ENCODE data around the gene CTU2. TPM values are rescaled to one million over a fixed set of nuclear protein-coding genes. Genes with fewer than 3 reads are reported as not detected.

Gene CTU2
- total and polyA plus RNA-seq, 2 of the 8 experiments (the other 6 are each of a cell fraction or from before 2014, with no cell fraction given), result 32.7 to 42.9 TPM

DNA sequence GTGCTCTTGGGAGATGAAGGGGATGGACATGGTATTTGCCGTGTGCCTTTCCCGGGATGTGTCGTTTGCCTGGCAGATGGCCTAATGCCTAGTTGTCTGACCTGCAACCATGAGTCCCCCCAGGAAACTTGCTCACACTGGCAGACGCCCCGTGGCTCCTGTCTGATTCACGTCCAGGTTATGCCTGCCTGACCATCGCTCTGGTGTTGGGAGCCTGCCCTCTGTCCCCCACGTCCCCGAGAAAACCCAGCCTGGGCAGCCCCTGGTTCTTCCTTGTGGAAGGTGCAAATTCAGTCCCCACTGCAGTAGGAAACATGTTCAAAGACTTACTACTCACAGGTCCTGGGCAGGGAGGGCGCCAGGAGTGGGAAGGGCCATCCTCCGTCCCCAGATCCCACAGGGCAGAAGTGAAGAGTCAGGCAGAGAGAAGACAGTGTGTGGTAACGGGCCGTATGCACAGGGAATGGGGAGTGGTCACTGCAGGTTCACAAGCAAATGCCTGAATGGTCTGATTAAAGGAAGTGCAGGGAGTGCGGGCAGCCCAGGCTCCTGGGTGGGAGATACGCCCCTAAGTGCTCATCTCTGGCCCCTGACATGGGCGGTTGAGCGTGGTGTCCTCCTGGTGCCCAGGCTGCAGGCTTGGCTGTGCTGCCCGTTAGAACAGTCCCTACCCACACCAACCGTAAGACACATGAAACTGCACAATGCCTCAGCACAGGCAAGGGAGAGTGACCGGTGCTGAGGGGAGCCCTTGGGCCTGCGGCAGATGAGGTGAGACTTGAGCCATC lies 15.8 kb upstream of the CTU2 start (continued):
- TF ChIP-seq, protein P1, sequence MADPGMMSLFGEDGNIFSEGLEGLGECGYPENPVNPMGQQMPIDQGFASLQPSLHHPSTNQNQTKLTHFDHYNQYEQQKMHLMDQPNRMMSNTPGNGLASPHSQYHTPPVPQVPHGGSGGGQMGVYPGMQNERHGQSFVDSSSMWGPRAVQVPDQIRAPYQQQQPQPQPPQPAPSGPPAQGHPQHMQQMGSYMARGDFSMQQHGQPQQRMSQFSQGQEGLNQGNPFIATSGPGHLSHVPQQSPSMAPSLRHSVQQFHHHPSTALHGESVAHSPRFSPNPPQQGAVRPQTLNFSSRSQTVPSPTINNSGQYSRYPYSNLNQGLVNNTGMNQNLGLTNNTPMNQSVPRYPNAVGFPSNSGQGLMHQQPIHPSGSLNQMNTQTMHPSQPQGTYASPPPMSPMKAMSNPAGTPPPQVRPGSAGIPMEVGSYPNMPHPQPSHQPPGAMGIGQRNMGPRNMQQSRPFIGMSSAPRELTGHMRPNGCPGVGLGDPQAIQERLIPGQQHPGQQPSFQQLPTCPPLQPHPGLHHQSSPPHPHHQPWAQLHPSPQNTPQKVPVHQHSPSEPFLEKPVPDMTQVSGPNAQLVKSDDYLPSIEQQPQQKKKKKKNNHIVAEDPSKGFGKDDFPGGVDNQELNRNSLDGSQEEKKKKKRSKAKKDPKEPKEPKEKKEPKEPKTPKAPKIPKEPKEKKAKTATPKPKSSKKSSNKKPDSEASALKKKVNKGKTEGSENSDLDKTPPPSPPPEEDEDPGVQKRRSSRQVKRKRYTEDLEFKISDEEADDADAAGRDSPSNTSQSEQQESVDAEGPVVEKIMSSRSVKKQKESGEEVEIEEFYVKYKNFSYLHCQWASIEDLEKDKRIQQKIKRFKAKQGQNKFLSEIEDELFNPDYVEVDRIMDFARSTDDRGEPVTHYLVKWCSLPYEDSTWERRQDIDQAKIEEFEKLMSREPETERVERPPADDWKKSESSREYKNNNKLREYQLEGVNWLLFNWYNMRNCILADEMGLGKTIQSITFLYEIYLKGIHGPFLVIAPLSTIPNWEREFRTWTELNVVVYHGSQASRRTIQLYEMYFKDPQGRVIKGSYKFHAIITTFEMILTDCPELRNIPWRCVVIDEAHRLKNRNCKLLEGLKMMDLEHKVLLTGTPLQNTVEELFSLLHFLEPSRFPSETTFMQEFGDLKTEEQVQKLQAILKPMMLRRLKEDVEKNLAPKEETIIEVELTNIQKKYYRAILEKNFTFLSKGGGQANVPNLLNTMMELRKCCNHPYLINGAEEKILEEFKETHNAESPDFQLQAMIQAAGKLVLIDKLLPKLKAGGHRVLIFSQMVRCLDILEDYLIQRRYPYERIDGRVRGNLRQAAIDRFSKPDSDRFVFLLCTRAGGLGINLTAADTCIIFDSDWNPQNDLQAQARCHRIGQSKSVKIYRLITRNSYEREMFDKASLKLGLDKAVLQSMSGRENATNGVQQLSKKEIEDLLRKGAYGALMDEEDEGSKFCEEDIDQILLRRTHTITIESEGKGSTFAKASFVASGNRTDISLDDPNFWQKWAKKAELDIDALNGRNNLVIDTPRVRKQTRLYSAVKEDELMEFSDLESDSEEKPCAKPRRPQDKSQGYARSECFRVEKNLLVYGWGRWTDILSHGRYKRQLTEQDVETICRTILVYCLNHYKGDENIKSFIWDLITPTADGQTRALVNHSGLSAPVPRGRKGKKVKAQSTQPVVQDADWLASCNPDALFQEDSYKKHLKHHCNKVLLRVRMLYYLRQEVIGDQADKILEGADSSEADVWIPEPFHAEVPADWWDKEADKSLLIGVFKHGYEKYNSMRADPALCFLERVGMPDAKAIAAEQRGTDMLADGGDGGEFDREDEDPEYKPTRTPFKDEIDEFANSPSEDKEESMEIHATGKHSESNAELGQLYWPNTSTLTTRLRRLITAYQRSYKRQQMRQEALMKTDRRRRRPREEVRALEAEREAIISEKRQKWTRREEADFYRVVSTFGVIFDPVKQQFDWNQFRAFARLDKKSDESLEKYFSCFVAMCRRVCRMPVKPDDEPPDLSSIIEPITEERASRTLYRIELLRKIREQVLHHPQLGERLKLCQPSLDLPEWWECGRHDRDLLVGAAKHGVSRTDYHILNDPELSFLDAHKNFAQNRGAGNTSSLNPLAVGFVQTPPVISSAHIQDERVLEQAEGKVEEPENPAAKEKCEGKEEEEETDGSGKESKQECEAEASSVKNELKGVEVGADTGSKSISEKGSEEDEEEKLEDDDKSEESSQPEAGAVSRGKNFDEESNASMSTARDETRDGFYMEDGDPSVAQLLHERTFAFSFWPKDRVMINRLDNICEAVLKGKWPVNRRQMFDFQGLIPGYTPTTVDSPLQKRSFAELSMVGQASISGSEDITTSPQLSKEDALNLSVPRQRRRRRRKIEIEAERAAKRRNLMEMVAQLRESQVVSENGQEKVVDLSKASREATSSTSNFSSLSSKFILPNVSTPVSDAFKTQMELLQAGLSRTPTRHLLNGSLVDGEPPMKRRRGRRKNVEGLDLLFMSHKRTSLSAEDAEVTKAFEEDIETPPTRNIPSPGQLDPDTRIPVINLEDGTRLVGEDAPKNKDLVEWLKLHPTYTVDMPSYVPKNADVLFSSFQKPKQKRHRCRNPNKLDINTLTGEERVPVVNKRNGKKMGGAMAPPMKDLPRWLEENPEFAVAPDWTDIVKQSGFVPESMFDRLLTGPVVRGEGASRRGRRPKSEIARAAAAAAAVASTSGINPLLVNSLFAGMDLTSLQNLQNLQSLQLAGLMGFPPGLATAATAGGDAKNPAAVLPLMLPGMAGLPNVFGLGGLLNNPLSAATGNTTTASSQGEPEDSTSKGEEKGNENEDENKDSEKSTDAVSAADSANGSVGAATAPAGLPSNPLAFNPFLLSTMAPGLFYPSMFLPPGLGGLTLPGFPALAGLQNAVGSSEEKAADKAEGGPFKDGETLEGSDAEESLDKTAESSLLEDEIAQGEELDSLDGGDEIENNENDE (IDR thresholded peaks at IDR 0.05; ENCODE audit: insufficient replicate concordance, low read length), result no peak
- TF ChIP-seq HDAC6 (IDR thresholded peaks at IDR 0.05; ENCODE audit: low read depth, low read length), result no peak
- TF ChIP-seq, protein P2, sequence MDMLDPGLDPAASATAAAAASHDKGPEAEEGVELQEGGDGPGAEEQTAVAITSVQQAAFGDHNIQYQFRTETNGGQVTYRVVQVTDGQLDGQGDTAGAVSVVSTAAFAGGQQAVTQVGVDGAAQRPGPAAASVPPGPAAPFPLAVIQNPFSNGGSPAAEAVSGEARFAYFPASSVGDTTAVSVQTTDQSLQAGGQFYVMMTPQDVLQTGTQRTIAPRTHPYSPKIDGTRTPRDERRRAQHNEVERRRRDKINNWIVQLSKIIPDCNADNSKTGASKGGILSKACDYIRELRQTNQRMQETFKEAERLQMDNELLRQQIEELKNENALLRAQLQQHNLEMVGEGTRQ (IDR thresholded peaks at IDR 0.05; ENCODE audit: low read length), result no peak
- no peak for TF ChIP-seq NRF1 (IDR thresholded peaks at IDR 0.05; ENCODE audit: low read depth, low read length)
- no peak for TF ChIP-seq TEAD4 (IDR thresholded peaks at IDR 0.05; ENCODE audit: low read depth, low read length)
- no peak for TF ChIP-seq CTBP2 (IDR thresholded peaks at IDR 0.05; ENCODE audit: borderline replicate concordance, insufficient read depth, insufficient read length, low read length)
- no peak for TF ChIP-seq SRF (IDR thresholded peaks at IDR 0.05; ENCODE audit: low read depth, low read length)
- TF ChIP-seq, protein P3, sequence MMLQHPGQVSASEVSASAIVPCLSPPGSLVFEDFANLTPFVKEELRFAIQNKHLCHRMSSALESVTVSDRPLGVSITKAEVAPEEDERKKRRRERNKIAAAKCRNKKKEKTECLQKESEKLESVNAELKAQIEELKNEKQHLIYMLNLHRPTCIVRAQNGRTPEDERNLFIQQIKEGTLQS (IDR thresholded peaks at IDR 0.05; ENCODE audit: insufficient read depth, low read depth, low read length), result no peak

All from H1 (cell line).